DMS 273 (cell line): ENCODE measurements around the gene OMG.
"Not testable (repeated sequence)": the region's sequence is repeated elsewhere in the genome, so short reads cannot be mapped to it uniquely, and the experiment has no call there.

ENCODE experiments used
- DNase-seq: peaks from one replicate; lab custom pipeline; 2025; ENCODE audit not compliant: unreplicated experiment; lab: John Stamatoyannopoulos, UW

OMG gene

GRCh38 chr17:31308372-31309334 is 11.6 kb upstream of the OMG start:
- DNase-seq: no peak

GRCh38 chr17:31307640-31308039 is 10.6 kb upstream of the OMG start:
- DNase-seq: no peak

GRCh38 chr17:31299624-31300023 is 2.6 kb upstream of the OMG start:
- peak; percentile 3 for DNase-seq

GRCh38 chr17:31296142-31296541 is 897 bp downstream of the OMG start:
- DNase-seq: peak; percentile 2

GRCh38 chr17:31295489-31295871 is 1.6 kb downstream of the OMG start:
- no peak for DNase-seq

- DNase-seq: no peak
Measured at GRCh38 chr17:31294820-31295488, 2.1 kb downstream of the OMG start.

- DNase-seq: no peak
Measured at GRCh38 chr17:31294231-31294630, 2.8 kb downstream of the OMG start.

- DNase-seq: no peak
Measured at GRCh38 chr17:31293581-31293980, 3.5 kb downstream of the OMG start.

GRCh38 chr17:31291820-31292219 is 5.2 kb downstream of the OMG start:
- no peak for DNase-seq

GRCh38 chr17:31289790-31290189 is 7.2 kb downstream of the OMG start:
- DNase-seq: no peak

- DNase-seq: not testable (repeated sequence)
Measured at GRCh38 chr17:31287932-31288331, 9.1 kb downstream of the OMG start.

- DNase-seq: peak; percentile 7
Measured at GRCh38 chr17:31286587-31286986, 10.5 kb downstream of the OMG start.

GRCh38 chr17:31283841-31284240 is 13.2 kb downstream of the OMG start:
- no peak for DNase-seq

GRCh38 chr17:31281061-31281460 is 16.0 kb downstream of the OMG start:
- no peak for DNase-seq

- DNase-seq: no peak
Measured at GRCh38 chr17:31279401-31279800, 17.6 kb downstream of the OMG start.

GRCh38 chr17:31275116-31275515 is 21.9 kb downstream of the OMG start:
- no peak for DNase-seq

- no peak for DNase-seq
Measured at GRCh38 chr17:31274252-31274651, 22.8 kb downstream of the OMG start.

- no peak for DNase-seq
Measured at GRCh38 chr17:31273516-31273915, 23.5 kb downstream of the OMG start.

- DNase-seq: no peak
Measured at GRCh38 chr17:31272803-31273202, 24.2 kb downstream of the OMG start.

- no peak for DNase-seq
Measured at GRCh38 chr17:31272236-31272635, 24.8 kb downstream of the OMG start.

- DNase-seq: peak; percentile 8
Measured at GRCh38 chr17:31269578-31269983, 27.5 kb downstream of the OMG start.

GRCh38 chr17:31269036-31269577 is 27.9 kb downstream of the OMG start:
- no peak for DNase-seq
